Globus pallidus (tissue), 1 donor: ENCODE results near the gene HOXB3.
"Not testable (repeated sequence)": the region's sequence is repeated elsewhere in the genome, so short reads cannot be mapped to it uniquely, and the experiment has no call there.

ENCODE experiments used
- DNase-seq: peaks from one replicate; pipeline ENCODE4 v3.0.0-alpha.2; 2015; ENCODE audit warnings: low spot score

Gene HOXB3

GRCh38 chr17:48526608-48527546 is 63.2 kb downstream of the HOXB3 start:
- no peak for DNase-seq

- no peak for DNase-seq
Observed at GRCh38 chr17:48523010-48523409, 67.0 kb downstream of the HOXB3 start.

GRCh38 chr17:48522031-48522653 is 67.9 kb downstream of the HOXB3 start:
- no peak for DNase-seq

GRCh38 chr17:48520631-48521079 is 69.4 kb downstream of the HOXB3 start:
- DNase-seq, result no peak

GRCh38 chr17:48519427-48519826 is 70.6 kb downstream of the HOXB3 start:
- DNase-seq, result no peak

GRCh38 chr17:48517478-48517877 is 72.6 kb downstream of the HOXB3 start:
- DNase-seq, result no peak

GRCh38 chr17:48515925-48516900 is 73.8 kb downstream of the HOXB3 start:
- DNase-seq, result no peak

- DNase-seq, result no peak
Observed at GRCh38 chr17:48514477-48514876, 75.6 kb downstream of the HOXB3 start.

- DNase-seq, result no peak
Observed at GRCh38 chr17:48513666-48514455, 76.2 kb downstream of the HOXB3 start.

GRCh38 chr17:48513097-48513496 is 76.9 kb downstream of the HOXB3 start:
- DNase-seq, result no peak

- no peak for DNase-seq
Observed at GRCh38 chr17:48510761-48511604, 79.1 kb downstream of the HOXB3 start.

- no peak for DNase-seq
Observed at GRCh38 chr17:48510381-48510760, 79.7 kb downstream of the HOXB3 start.

- not testable (repeated sequence) for DNase-seq
Observed at GRCh38 chr17:48509708-48510107, 80.3 kb downstream of the HOXB3 start.

- DNase-seq, result no peak
Observed at GRCh38 chr17:48506246-48506645, 83.8 kb downstream of the HOXB3 start.

- no peak for DNase-seq
Observed at GRCh38 chr17:48505788-48506187, 84.3 kb downstream of the HOXB3 start.

- no peak for DNase-seq
Observed at GRCh38 chr17:48504953-48505352, 85.1 kb downstream of the HOXB3 start.

GRCh38 chr17:48503747-48504146 is 86.3 kb downstream of the HOXB3 start:
- no peak for DNase-seq

- DNase-seq, result no peak
Observed at GRCh38 chr17:48502901-48503300, 87.1 kb downstream of the HOXB3 start.

- DNase-seq, result no peak
Observed at GRCh38 chr17:48502312-48502711, 87.7 kb downstream of the HOXB3 start.
